ENCODE data around the gene PSAT1. TPM values are rescaled to one million over a fixed set of nuclear protein-coding genes. Genes with fewer than 3 reads are reported as not detected.

Gene PSAT1
- total and polyA plus RNA-seq, 2 of the 13 experiments (the other 11 are each of a cell fraction or from before 2014, with no cell fraction given): 135 to 229 TPM

DNA sequence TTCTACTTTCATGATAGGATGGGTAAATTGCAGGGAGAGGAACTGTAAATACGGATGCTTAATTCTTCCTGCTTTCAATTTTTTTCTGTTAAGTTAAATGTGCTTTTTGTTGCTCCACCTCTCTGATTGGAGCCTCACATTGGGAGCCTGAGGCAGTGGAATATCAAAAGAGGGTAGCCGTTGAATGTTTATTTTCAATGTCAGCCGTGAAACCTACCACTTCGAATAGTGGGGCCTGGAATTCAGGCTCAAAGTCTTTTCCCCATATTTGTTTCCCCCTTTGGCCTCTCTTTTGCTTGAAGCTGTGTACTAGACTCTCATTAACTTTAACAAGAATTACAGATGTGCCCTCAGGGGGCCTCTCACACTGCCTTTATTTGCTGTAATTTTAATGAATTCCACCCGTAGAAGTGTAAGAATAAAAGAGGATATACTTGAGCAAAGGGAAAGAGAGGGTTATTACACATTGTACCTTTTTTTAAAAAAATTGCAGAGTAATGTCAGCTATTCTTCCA lies 29.0 kb downstream of the PSAT1 start (continued):
- TF ChIP-seq, protein P1, sequence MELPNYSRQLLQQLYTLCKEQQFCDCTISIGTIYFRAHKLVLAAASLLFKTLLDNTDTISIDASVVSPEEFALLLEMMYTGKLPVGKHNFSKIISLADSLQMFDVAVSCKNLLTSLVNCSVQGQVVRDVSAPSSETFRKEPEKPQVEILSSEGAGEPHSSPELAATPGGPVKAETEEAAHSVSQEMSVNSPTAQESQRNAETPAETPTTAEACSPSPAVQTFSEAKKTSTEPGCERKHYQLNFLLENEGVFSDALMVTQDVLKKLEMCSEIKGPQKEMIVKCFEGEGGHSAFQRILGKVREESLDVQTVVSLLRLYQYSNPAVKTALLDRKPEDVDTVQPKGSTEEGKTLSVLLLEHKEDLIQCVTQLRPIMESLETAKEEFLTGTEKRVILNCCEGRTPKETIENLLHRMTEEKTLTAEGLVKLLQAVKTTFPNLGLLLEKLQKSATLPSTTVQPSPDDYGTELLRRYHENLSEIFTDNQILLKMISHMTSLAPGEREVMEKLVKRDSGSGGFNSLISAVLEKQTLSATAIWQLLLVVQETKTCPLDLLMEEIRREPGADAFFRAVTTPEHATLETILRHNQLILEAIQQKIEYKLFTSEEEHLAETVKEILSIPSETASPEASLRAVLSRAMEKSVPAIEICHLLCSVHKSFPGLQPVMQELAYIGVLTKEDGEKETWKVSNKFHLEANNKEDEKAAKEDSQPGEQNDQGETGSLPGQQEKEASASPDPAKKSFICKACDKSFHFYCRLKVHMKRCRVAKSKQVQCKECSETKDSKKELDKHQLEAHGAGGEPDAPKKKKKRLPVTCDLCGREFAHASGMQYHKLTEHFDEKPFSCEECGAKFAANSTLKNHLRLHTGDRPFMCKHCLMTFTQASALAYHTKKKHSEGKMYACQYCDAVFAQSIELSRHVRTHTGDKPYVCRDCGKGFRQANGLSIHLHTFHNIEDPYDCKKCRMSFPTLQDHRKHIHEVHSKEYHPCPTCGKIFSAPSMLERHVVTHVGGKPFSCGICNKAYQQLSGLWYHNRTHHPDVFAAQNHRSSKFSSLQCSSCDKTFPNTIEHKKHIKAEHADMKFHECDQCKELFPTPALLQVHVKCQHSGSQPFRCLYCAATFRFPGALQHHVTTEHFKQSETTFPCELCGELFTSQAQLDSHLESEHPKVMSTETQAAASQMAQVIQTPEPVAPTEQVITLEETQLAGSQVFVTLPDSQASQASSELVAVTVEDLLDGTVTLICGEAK (IDR thresholded peaks at IDR 0.05): no peak
- TF ChIP-seq, protein P1 (CRISPR knock-in tag; IDR thresholded peaks at IDR 0.05): no peak
- TF ChIP-seq KDM6A (CRISPR knock-in tag; IDR thresholded peaks at IDR 0.05; ENCODE audit: low read depth) (no peak), HNRNPH1 (optimal IDR thresholded peaks at IDR 0.05; ENCODE audit: low read depth, low read length) (no peak), ZNF772 (CRISPR knock-in tag; IDR thresholded peaks at IDR 0.05) (no peak), GABPA (IDR thresholded peaks at IDR 0.05; ENCODE audit: low read depth, low read length) (no peak), GABPA (CRISPR knock-in tag; IDR thresholded peaks at IDR 0.05; ENCODE audit: low read depth) (no peak), SALL1 (CRISPR knock-in tag; IDR thresholded peaks at IDR 0.05) (no peak), TCF12 (IDR thresholded peaks at IDR 0.05) (no peak), TCF12 (CRISPR knock-in tag; IDR thresholded peaks at IDR 0.05) (no peak), ZNF256 (CRISPR knock-in tag; conservative IDR thresholded peaks at IDR 0.05) (no peak)
- TF ChIP-seq, protein P2, sequence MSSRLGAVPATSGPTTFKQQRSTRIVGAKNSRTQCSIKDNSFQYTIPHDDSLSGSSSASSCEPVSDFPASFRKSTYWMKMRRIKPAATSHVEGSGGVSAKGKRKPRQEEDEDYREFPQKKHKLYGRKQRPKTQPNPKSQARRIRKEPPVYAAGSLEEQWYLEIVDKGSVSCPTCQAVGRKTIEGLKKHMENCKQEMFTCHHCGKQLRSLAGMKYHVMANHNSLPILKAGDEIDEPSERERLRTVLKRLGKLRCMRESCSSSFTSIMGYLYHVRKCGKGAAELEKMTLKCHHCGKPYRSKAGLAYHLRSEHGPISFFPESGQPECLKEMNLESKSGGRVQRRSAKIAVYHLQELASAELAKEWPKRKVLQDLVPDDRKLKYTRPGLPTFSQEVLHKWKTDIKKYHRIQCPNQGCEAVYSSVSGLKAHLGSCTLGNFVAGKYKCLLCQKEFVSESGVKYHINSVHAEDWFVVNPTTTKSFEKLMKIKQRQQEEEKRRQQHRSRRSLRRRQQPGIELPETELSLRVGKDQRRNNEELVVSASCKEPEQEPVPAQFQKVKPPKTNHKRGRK (CRISPR knock-in tag; IDR thresholded peaks at IDR 0.05): no peak
- TF ChIP-seq, protein P3, sequence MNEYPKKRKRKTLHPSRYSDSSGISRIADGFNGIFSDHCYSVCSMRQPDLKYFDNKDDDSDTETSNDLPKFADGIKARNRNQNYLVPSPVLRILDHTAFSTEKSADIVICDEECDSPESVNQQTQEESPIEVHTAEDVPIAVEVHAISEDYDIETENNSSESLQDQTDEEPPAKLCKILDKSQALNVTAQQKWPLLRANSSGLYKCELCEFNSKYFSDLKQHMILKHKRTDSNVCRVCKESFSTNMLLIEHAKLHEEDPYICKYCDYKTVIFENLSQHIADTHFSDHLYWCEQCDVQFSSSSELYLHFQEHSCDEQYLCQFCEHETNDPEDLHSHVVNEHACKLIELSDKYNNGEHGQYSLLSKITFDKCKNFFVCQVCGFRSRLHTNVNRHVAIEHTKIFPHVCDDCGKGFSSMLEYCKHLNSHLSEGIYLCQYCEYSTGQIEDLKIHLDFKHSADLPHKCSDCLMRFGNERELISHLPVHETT (CRISPR knock-in tag; conservative IDR thresholded peaks at IDR 0.05): no peak
- TF ChIP-seq, protein P4, sequence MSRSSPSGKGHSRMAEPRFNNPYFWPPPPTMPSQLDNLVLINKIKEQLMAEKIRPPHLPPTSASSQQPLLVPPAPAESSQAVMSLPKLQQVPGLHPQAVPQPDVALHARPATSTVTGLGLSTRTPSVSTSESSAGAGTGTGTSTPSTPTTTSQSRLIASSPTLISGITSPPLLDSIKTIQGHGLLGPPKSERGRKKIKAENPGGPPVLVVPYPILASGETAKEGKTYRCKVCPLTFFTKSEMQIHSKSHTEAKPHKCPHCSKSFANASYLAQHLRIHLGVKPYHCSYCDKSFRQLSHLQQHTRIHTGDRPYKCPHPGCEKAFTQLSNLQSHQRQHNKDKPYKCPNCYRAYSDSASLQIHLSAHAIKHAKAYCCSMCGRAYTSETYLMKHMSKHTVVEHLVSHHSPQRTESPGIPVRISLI (CRISPR knock-in tag; IDR thresholded peaks at IDR 0.05; ENCODE audit: borderline replicate concordance): no peak

Data from HepG2 (cell line).